SH-SY5Y (cell line): ENCODE data around the gene MGMT.

Experiments used
- GATA2 ChIP-seq: IDR thresholded peaks from 2 replicates; pipeline ENCODE4 v1.6.1; 2011; ENCODE audit warnings: mild to moderate bottlenecking, low read depth, low read length
- GATA3 ChIP-seq: IDR thresholded peaks from 2 replicates; pipeline ENCODE4 v1.6.1; 2011; ENCODE audit warnings: low read depth, mild to moderate bottlenecking, low read length, moderate library complexity

Gene MGMT

GRCh38 chr10:129744134-129745111 lies 277.4 kb downstream of the MGMT start:
- TF ChIP-seq GATA3 = no peak

GRCh38 chr10:129745186-129745750 lies 278.2 kb downstream of the MGMT start:
- TF ChIP-seq GATA2 = no peak
- TF ChIP-seq GATA3 = no peak

DNA sequence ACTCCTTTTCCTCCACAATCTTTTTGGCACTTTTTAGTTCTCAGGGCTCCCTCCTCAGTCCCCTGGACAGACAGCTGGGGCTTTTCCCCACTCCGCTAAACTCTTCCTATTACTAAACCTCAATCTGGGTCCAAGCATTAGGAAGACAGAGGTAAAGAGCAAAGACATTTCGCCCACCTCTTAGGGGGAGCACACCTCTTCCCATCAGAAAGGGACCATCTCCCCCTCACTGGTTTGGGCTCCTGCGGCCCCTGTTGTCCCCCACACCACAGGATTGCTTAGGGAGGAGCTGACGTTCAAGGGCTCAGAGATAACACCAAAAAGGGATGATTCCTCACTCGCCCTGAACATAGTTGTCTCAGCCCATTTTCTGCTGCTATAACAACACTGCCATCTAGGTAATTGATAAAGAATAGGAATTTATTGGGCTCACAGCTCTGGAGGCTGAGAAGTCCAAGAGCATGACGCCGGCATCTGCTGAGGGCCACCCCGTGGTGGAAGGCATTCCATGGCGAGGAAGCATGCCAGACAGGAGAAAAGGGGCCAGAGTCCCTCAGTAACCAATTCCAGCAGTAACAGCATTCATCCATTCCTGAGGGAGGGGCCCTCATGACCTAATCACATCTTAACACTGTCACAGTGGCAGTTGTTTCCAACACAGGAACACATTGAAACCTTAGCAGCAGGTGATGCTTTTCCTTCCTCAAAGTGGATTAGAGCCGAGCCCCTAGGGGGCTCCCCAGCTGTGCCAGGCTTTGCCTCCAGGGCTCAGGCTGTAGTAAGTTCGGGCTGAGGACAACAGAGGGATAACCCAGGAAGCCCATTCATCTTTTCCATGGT lies 287.4 kb downstream of the MGMT start:
- TF ChIP-seq GATA3 (no peak), GATA2 (no peak)

DNA sequence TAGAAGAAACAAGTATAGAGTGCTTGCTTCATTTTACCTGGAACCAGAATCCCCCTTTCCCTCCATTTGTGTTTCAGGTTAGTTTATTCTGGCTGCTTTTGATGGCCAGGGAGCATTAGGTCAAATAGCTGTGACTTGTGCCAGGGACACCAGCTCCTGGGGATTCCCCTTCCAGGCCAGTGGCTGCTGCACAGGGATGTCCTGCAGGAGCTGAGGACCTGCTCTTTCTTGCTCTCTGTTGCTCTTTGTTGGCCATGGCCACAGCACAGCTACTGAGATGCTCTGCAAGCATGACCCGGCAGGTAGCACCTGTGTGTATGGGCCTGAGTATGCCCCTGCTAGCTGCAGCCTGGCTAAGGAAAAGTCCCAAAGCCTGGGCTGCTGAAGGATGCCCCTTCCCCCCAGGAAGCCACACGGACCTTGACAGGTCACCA lies 288.1 kb downstream of the MGMT start:
- no peak for TF ChIP-seq GATA3
- TF ChIP-seq GATA2 = no peak

- TF ChIP-seq GATA2 = no peak
- no peak for TF ChIP-seq GATA3
These were observed 288.6 kb downstream of the MGMT start for GRCh38 chr10:129755621-129756020.

DNA sequence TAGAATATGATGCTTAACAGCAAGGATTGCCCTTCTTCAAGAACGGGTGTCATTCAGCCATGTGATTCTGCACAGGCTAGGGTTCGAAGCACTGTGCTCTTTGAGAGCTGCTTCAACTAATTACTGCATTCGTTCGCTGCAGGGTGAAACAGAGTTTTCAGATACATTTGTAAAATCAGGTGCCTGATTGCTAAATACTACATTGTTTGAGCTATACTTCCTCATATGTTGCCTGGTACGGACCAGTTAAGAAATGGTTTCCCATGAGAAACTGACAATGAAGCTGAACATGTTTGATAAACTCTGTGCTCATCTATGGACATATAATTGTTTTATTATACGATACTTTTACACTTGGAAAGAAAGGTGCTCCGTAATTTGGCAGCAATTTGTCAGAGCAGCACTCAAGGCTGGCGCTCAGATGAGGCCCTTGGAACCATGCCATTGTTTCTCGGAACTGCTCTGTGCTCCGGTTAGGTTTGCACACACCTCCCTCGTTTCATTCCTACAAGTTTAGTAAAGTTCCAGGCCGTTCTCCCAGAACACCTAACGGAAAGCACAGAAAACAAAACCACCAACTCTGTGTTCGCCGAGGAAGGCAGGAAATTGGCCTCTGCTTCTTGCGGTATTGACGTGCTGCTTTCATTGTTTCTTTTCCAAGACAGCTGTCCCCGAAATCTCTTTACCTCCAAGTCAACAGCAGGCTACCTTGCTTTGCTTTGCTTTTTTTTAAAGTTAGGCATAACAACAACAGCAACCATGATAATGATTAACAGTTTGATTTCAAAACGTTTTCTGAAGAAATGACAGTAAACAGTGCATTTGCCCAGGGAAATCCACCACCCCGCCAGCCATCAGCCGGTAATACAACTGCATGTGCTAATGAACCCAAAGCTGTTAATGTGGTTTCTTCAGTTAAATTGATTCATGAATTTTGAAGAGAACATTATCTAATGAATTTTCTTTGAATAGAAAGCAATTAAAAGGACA lies 290.2 kb downstream of the MGMT start:
- no peak for TF ChIP-seq GATA2
- TF ChIP-seq GATA3 = no peak

GRCh38 chr10:129758207-129759021 lies 291.4 kb downstream of the MGMT start:
- TF ChIP-seq GATA2 (no peak), GATA3 (no peak)

GRCh38 chr10:129759214-129760002 lies 292.4 kb downstream of the MGMT start:
- TF ChIP-seq GATA2 (no peak), GATA3 (no peak)

DNA sequence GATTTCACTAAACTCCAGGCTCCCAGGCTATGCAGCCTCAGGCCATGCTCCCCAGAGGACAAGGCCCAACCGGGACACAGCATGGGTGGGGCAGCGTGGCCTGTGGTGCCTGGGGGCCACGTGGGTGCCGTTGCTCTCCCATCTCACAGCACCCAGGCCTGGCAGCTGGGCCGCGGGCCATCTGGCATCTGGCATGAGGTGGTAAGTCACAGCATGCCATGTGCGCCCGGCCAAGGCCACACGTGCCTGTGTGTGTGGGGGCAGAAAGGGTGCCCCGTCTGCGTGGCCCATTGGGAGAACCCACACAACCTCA lies 292.9 kb downstream of the MGMT start:
- TF ChIP-seq GATA2 (no peak), GATA3 (no peak)

DNA sequence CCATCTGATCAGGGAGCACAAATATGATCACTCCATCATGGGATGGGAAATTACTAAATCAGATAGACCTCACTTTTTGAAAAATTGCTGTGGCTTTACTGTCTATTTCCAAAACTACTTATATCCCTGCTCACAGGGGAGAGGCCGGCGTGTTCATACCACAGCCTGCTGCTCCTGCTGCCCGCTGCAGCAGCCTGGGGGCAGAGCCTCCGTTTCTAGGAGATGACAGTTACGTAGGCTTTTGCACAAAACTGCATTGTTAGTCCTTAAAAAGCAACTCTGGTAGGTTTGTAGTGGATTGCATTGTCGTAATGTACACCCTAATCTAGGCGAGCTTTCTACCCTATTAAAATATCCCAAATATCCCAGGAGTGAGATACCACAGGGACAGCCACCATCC lies 293.4 kb downstream of the MGMT start:
- no peak for TF ChIP-seq GATA3
- TF ChIP-seq GATA2 = no peak

DNA sequence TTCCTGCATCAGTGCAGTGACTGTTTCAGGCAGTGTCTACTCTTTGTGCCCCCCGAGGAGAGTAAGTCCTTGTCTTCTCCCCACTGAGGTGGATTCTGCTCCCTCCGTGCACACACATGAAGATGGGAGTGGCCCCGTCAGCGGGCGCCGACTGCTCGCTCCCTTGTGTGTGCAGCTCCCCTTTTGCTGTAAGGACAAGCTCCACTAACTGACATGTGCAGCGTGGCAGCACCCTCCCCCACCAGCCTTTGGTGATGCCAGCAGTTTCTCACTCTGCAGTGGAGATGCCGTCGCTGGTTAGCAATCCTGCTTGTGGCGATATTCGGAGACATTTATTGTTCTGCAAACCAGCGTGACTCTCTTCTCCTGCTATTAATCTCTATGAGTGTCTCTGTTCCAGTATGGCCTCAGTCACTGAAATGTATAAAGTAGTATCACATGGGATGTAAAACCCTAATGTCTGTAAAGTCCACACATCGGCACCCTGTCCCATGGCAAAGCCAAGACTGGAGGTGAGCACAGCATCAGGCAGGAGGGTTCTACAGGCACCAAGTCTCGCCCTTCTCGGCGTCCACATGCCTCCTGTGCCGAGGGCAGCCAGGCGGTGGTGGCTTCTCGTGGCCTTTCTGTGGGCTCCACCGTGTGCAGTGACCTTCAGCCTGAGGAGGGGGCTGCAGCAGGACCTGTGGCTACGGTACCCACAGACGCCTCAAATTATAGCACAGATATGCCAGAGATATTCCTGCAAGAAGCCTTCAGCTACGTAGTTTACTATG lies 294.3 kb downstream of the MGMT start:
- no peak for TF ChIP-seq GATA2
- no peak for TF ChIP-seq GATA3
